Body of pancreas (tissue), 4 donors: ENCODE data around the gene NXPH1.

Source experiments
- CTCF ChIP-seq, 7 experiments: fragments of 450-650 bp in 4 of 7; fragments of 200-600 bp in 3 of 7; sonication (generic) in 3 of 7; IDR thresholded peaks; one replicate each; pipeline ENCODE4 v1.5.1; 2016 to 2019; ENCODE audit warnings: antibody characterized with exemption in 7 of 7
- POLR2A ChIP-seq, 3 donors: fragments of 450-650 bp; IDR thresholded peaks; one replicate each; pipeline ENCODE4 v1.6.1; 2016; ENCODE audit warnings: antibody characterized with exemption in 3 of 3, mild to moderate bottlenecking in 2 of 3

- TF ChIP-seq CTCF (IDR thresholded peaks at IDR 0.05) (no peak), POLR2A (IDR thresholded peaks at IDR 0.05) (no peak)
Measured at GRCh38 chr7:8434290-8435002, 1.0 kb downstream of the NXPH1 start.
